Stimulated activated naive CD8-positive, alpha-beta T cell treated with anti-CD3 and anti-CD28 coated beads, Interleukin-15, amount 100 ng/mL, for 72 hours (primary cell): ENCODE data around the gene TRAPPC3L.
"Not testable (repeated sequence)": the region's sequence is repeated elsewhere in the genome, so short reads cannot be mapped to it uniquely, and the experiment has no call there.

Experiments used
- ATAC-seq: fragments of 150-1000 bp; cut with Tn5 transposase; 2 replicates; pipeline ENCODE4 v1.10.0; 2021; ENCODE audit warnings: mild to moderate bottlenecking, moderate library complexity
- DNase-seq, 2 donors: peaks; one replicate each; pipeline ENCODE4 v3.0.0; 2021 to 2022
- H3K27ac Mint-ChIP-seq, 2 donors: one replicate each; pipeline ENCODE4 v1.8.0; 2022; ENCODE audit warnings: mild to moderate bottlenecking in 2 of 2, mixed read lengths in 2 of 2, moderate library complexity in 2 of 2
- H3K27me3 Mint-ChIP-seq: one replicate; pipeline ENCODE4 v1.8.0; 2022; ENCODE audit warnings: mixed read lengths
- H3K4me1 Mint-ChIP-seq: one replicate; pipeline ENCODE4 v1.8.0; 2022; ENCODE audit warnings: mild to moderate bottlenecking, mixed read lengths
- H3K4me3 Mint-ChIP-seq, 2 donors: one replicate each; pipeline ENCODE4 v1.8.0; 2022; ENCODE audit warnings: mild to moderate bottlenecking in 2 of 2, mixed read lengths in 2 of 2, moderate library complexity in 1 of 2
- H3K9me3 Mint-ChIP-seq, 2 donors: one replicate each; pipeline ENCODE4 v1.8.0; 2022; ENCODE audit warnings: mixed read lengths in 2 of 2

Gene TRAPPC3L

GRCh38 chr6:116511424-116512110 is 33.9 kb downstream of the TRAPPC3L start, which contains the start of gene CALHM5:
CALHM5 (plus strand) TSS chr6:116511639; CDS start chr6:116511697, 58 bp downstream.
- no peak for ATAC-seq
- H3K4me1 Mint-ChIP-seq, result no peaks in the 10 kb centered on the region
- no peaks in the 10 kb centered on the region for H3K27me3 Mint-ChIP-seq
- DNase-seq, result no peak
- peaks cover 0 to 13% of the 10 kb centered on the region in 2 donors for H3K9me3 Mint-ChIP-seq
- H3K27ac Mint-ChIP-seq, result no peak within 1 kb of the TSS
- no peak within 1 kb of the TSS for H3K4me3 Mint-ChIP-seq

GRCh38 chr6:116508527-116508926 is 37.0 kb downstream of the TRAPPC3L start:
- ATAC-seq, result no peak

GRCh38 chr6:116507324-116507723 is 38.2 kb downstream of the TRAPPC3L start:
- Mint-ChIP-seq H3K27me3 (peaks cover 18% of the 10 kb centered on the region), H3K9me3 (peaks cover 9 to 22% of the 10 kb centered on the region in 2 donors)
- no peak for ATAC-seq

More at GRCh38 chr6:116508527-116508926, 37.0 kb downstream of the TRAPPC3L start:
- H3K27ac Mint-ChIP-seq, result no peak overlapping the region
- peaks cover 5 to 18% of the 10 kb centered on the region in 2 donors for H3K9me3 Mint-ChIP-seq
- no peak overlapping the region for H3K4me3 Mint-ChIP-seq
- H3K4me1 Mint-ChIP-seq, result no peaks in the 10 kb centered on the region
- no peak for DNase-seq
- H3K27me3 Mint-ChIP-seq, result peaks cover 11% of the 10 kb centered on the region

GRCh38 chr6:116500969-116501433 is 44.5 kb downstream of the TRAPPC3L start:
- Mint-ChIP-seq H3K4me1 (no peaks in the 10 kb centered on the region), H3K4me3 (no peak overlapping the region), H3K27ac (no peak overlapping the region), H3K27me3 (peaks cover 45% of the 10 kb centered on the region), H3K9me3 (peaks cover 9% of the 10 kb centered on the region in 2 donors)
- ATAC-seq, result no peak
- DNase-seq, result no peak

More at GRCh38 chr6:116507324-116507723, 38.2 kb downstream of the TRAPPC3L start:
- H3K4me3 Mint-ChIP-seq, result no peak overlapping the region
- no peaks in the 10 kb centered on the region for H3K4me1 Mint-ChIP-seq
- DNase-seq, result no peak
- no peak overlapping the region for H3K27ac Mint-ChIP-seq

GRCh38 chr6:116497113-116497676 is 48.3 kb downstream of the TRAPPC3L start:
- Mint-ChIP-seq H3K9me3 (no peaks in the 10 kb centered on the region), H3K27ac (no peak overlapping the region), H3K4me3 (no peak overlapping the region), H3K4me1 (no peaks in the 10 kb centered on the region), H3K27me3 (peaks cover 27% of the 10 kb centered on the region)
- DNase-seq, result no peak
- no peak for ATAC-seq

- H3K4me1 Mint-ChIP-seq, DNase-seq, ATAC-seq, H3K27ac Mint-ChIP-seq, H3K4me3 Mint-ChIP-seq, H3K9me3 Mint-ChIP-seq: not testable (repeated sequence)
- peaks cover 20% of the 10 kb centered on the region for H3K27me3 Mint-ChIP-seq
Observed at GRCh38 chr6:116495161-116495560, 50.3 kb downstream of the TRAPPC3L start.

- ATAC-seq (no peak), DNase-seq (no peak)
- no peaks in the 10 kb centered on the region for H3K4me1 Mint-ChIP-seq
- H3K9me3 Mint-ChIP-seq, result no peaks in the 10 kb centered on the region
- H3K4me3 Mint-ChIP-seq, result no peak overlapping the region
- H3K27ac Mint-ChIP-seq, result no peak overlapping the region
- H3K27me3 Mint-ChIP-seq, result peaks cover 11% of the 10 kb centered on the region
Observed at GRCh38 chr6:116492331-116493067, 53.0 kb downstream of the TRAPPC3L start.

- H3K9me3 Mint-ChIP-seq, result no peaks in the 10 kb centered on the region
- H3K27me3 Mint-ChIP-seq, result peaks cover 11% of the 10 kb centered on the region
- no peak overlapping the region for H3K4me3 Mint-ChIP-seq
- ATAC-seq (no peak), DNase-seq (no peak)
- H3K27ac Mint-ChIP-seq, result no peak overlapping the region
- no peaks in the 10 kb centered on the region for H3K4me1 Mint-ChIP-seq
Observed at GRCh38 chr6:116491610-116492330, 53.7 kb downstream of the TRAPPC3L start.

GRCh38 chr6:116485559-116486184 is 59.8 kb downstream of the TRAPPC3L start:
- no peak overlapping the region for H3K27ac Mint-ChIP-seq
- H3K4me1 Mint-ChIP-seq, result no peaks in the 10 kb centered on the region
- peaks cover 33% of the 10 kb centered on the region for H3K27me3 Mint-ChIP-seq
- no peak for DNase-seq
- no peak overlapping the region for H3K4me3 Mint-ChIP-seq
- H3K9me3 Mint-ChIP-seq, result no peaks in the 10 kb centered on the region
- no peak for ATAC-seq

GRCh38 chr6:116483616-116484015 is 61.9 kb downstream of the TRAPPC3L start:
- no peak overlapping the region for H3K27ac Mint-ChIP-seq
- peaks cover 24% of the 10 kb centered on the region for H3K27me3 Mint-ChIP-seq
- ATAC-seq (no peak), DNase-seq (no peak)
- no peaks in the 10 kb centered on the region for H3K4me1 Mint-ChIP-seq
- no peaks in the 10 kb centered on the region for H3K9me3 Mint-ChIP-seq
- H3K4me3 Mint-ChIP-seq, result no peak overlapping the region

GRCh38 chr6:116482780-116483179 is 62.7 kb downstream of the TRAPPC3L start:
- ATAC-seq, result no peak
- H3K4me1 Mint-ChIP-seq, result no peaks in the 10 kb centered on the region
- no peak for DNase-seq
- H3K4me3 Mint-ChIP-seq, result no peak overlapping the region
- H3K27me3 Mint-ChIP-seq, result peaks cover 24% of the 10 kb centered on the region
- no peak overlapping the region for H3K27ac Mint-ChIP-seq
- H3K9me3 Mint-ChIP-seq, result no peaks in the 10 kb centered on the region

- peak; percentile 15 to 58 for DNase-seq
- Mint-ChIP-seq H3K4me3 (peak overlapping the region; percentile 29 to 46), H3K9me3 (no peaks in the 10 kb centered on the region), H3K27me3 (no peaks in the 10 kb centered on the region), H3K27ac (no peak overlapping the region), H3K4me1 (peaks cover 23% of the 10 kb centered on the region)
- ATAC-seq, result peak; percentile 99
Observed at GRCh38 chr6:116476002-116476678, 69.3 kb downstream of the TRAPPC3L start.

GRCh38 chr6:116475141-116475540 is 70.3 kb downstream of the TRAPPC3L start:
- Mint-ChIP-seq H3K27me3 (no peaks in the 10 kb centered on the region), H3K27ac (no peak overlapping the region), H3K4me1 (peaks cover 23% of the 10 kb centered on the region), H3K9me3 (no peaks in the 10 kb centered on the region), H3K4me3 (peak overlapping the region in 1 of 2 donors; percentile 46)
- DNase-seq (no peak), ATAC-seq (no peak)

- H3K4me3 Mint-ChIP-seq, result no peak overlapping the region
- H3K4me1 Mint-ChIP-seq, result peaks cover 23% of the 10 kb centered on the region
- no peaks in the 10 kb centered on the region for H3K27me3 Mint-ChIP-seq
- no peaks in the 10 kb centered on the region for H3K9me3 Mint-ChIP-seq
- DNase-seq, result no peak
- ATAC-seq, result no peak
- peak overlapping the region in 1 of 2 donors; percentile 42 for H3K27ac Mint-ChIP-seq
Observed at GRCh38 chr6:116472706-116473105, 72.8 kb downstream of the TRAPPC3L start.
